GM21367 (cell line): ENCODE results near the gene C6orf132.
"Not testable (repeated sequence)": the region's sequence is repeated elsewhere in the genome, so short reads cannot be mapped to it uniquely, and the experiment has no call there.

Source experiments
- ATAC-seq: cut with Tn5 transposase; IDR thresholded peaks from one replicate; pipeline ENCODE4 v1.9.1; 2021; ENCODE audit not compliant: unreplicated experiment

The C6orf132 gene

GRCh38 chr6:42142118-42142835 is at the start of gene C6orf132:
Gene C6orf132, minus strand, starts transcription at chr6:42142620. Its CDS starts 176 bp downstream, at chr6:42142444.
- no peak for ATAC-seq

- no peak for ATAC-seq
Measured at GRCh38 chr6:42190554-42191183, 48.2 kb upstream of the C6orf132 start.

DNA sequence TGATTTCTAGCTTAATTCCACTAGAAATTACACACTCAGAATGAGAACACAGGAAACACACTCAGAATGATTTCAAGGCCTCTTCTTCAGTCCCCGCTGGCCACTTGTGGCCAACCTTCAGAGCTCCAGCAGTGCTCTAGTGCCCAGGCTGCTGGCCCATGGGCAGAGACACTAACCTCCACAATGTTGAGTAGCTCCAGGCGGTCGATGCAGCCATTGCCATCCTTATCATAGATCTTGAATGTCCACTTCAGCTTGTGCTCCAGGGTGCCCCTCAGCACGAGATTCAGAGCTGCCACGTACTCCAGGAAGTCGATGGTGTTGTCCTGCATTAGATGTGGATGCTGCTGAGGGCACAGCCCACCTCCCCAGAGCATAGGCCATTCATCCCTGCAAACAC is 46.0 kb upstream of the C6orf132 start:
- ATAC-seq, result no peak

DNA sequence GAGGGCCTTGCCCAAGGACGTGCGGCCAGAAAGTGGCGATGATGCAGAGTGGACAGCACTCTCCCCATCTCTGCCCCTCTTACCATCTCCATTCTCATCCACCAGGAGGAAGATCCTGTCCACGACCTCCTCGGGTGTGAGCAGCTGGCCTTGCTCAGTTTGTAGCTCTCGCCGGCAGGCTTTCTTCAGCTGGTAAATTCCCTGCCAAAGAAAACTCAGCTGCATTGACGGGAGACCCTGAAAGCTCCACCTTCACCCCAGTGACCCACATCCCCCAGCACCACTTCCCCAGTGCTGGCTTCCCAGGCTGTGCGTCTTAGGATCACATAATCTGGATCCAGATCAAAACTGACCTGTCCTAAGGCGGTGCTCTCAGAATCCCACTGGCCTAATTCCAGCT is 43.2 kb upstream of the C6orf132 start:
- ATAC-seq, result no peak

DNA sequence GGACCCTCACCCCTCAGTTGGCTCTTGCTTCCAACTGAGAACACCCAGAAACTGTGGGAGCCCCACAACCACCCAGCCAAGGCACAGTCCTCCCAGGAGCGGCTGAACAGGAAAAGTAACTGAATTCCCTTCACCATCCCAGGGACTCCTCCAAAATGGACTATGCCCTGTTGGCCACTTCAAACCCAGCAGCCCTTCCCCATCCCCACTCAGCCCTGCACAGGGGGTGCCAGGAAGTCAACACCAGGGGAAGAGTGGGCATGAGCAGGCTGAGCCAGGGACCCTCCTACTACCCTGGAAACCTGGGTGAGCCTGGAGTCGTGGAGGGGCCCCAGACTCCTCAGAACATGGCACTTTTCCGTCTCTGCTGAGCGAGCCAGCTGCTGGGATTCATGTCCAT is 42.1 kb upstream of the C6orf132 start:
- ATAC-seq, result no peak

DNA sequence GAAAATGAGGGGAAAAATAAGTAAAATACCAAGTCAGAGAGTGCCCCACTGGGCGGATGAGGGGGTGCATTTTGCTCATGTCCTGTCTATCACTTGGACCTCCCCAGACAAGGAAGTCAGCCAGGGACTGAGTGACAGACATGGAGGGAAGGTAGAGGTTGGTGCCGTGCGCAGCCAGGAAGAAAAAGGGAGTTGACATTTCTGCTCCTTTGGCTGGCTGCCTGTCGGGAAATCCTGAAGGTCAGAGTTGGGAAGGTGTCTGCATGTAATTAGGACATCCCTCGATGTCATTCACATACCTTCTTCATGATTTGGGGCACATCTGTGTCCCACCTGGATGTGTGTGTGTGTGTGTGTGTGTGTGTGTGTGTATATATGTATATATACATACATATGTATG is 39.7 kb upstream of the C6orf132 start:
- ATAC-seq, result no peak

DNA sequence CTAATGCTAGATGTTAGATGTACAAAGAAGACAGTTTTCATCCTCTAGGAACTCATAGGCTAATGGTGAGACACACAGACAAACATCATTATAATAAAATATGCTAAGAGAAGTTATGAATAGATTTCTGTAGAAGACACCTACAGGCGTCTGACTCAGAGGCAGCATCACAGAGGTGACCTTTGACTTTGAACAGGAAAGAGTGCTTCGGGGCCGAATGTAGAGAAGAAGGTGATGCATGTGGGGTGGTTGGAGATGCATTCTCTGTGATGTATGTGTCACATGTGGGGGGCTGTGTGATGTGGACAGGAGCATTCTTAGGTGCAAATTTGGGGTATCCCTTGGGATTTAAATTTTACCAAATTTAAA is 37.5 kb upstream of the C6orf132 start:
- no peak for ATAC-seq

DNA sequence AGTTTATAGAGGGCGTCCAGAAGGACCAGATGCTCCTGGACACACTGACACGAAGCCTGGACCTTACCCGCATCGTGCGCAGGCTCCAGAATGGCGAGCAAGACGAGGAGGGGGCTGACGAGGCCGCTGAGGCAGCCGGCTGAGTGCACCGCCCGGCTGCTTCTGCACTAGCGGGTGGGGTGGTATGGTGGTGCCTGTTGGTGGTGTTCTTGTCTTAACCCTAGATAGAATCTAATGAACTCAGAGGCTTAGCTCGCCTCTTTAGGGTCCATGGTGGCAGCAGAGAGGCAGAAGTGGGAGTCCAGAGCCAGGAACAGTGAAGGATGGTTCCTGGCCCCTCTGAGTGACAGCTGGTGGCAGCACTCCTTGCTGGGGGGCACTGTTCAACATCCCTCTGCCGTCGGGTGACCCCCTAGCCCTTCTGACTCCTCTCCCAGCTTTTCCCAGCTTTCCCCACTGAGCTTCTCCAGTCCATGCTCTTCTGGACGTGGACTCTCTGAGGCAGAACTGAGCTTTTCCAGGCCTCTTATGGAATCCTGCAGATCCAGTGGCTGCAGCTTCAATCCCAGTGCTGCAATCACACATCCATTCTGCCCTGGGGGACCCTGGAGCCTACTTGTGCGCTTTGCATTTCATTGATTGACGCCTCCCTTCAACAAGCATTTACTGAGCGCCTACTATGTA is 37.0 kb upstream of the C6orf132 start:
- no peak for ATAC-seq

- ATAC-seq, result no peak
Measured at GRCh38 chr6:42177514-42178364, 35.3 kb upstream of the C6orf132 start.

DNA sequence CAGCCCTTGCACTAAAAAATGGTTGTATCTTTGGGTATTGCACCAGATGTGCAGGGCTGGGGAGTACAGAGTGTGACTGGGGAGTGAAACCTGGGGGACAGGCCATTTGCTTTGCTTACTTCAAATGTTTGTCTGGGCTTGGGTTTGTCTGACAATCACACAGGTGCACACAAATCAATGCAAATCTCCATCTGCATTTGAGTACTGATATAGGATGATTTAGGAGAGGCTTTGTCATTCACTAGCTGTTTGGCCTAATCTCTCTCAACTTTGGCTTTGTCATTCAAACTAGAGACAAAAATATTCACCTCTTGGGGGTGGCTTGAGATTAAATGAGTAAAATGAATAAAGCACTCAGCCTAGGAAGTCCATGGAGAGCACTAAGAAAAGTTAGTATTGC is 34.6 kb upstream of the C6orf132 start:
- ATAC-seq, result no peak

- no peak for ATAC-seq
Measured at GRCh38 chr6:42175860-42176259, 33.4 kb upstream of the C6orf132 start.

GRCh38 chr6:42173101-42173500 is 30.7 kb upstream of the C6orf132 start, which contains the start of gene GUCA1A:
Gene GUCA1A, plus strand, starts transcription at chr6:42173364. Its CDS starts 250 bp downstream, at chr6:42173614.
- no peak for ATAC-seq

GRCh38 chr6:42171813-42172581 is 29.6 kb upstream of the C6orf132 start:
- ATAC-seq, result no peak

DNA sequence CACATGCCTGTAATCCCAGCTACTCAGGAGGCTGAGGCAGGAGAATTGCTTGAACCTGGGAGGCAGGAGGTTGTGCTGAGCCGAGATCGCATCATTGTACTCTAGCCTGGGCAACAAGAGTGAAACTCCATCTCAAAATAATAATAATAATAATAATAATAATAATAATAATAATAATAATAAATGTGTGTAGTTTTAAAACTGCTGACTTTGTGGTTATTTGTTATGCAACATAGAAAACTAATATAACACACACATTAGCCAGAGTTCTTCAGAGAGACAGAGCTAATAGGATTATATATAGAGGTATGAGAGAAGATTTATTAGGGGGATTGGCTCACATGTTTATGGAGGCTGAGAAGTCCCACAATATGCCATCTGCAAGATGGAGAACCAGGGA is 27.4 kb upstream of the C6orf132 start:
- ATAC-seq, result not testable (repeated sequence)

- ATAC-seq, result no peak
Measured at GRCh38 chr6:42168650-42169049, 26.2 kb upstream of the C6orf132 start.

- ATAC-seq, result no peak
Measured at GRCh38 chr6:42166444-42167141, 24.2 kb upstream of the C6orf132 start.

DNA sequence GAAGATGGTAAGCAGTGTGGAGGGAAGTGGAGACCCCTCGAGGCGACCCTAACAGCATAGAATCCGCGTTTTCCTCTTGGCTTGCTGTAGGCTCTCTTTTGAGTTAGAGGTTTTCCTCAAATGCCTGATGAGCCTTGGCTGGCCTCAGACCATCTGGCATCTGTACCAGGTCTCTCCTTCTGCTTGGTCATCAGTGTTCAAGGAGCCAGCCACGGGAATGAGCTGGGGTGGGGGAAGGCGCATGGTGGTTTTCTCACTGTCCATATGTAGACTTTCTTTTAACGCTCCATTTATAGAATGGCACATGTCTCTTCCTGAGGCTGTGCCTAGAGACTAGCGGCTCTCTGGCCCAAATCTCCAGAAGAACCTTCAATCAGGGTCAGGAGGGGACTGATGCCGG is 22.6 kb upstream of the C6orf132 start:
- ATAC-seq, result no peak

DNA sequence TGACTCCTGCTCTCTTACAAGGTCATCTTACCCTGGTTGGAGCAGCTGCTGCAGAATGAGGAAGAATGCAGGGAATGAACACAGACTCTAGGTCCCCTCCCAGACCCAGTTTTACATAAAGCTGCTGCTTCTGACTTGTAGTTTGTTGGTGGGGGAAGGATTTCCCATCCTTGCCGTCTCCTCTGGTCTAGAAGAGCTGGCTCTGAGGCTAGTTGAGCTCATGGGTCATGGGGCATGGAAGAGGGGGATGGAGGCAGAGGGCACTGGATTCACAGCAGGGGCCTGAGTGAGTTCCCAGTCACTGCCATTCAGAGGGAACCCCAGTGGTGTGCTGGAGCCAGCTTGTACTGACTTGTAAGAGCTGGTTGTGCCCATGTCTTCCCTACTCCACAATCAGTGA is 21.6 kb upstream of the C6orf132 start:
- ATAC-seq, result no peak

- ATAC-seq, result no peak
Measured at GRCh38 chr6:42162812-42163211, 20.4 kb upstream of the C6orf132 start.

DNA sequence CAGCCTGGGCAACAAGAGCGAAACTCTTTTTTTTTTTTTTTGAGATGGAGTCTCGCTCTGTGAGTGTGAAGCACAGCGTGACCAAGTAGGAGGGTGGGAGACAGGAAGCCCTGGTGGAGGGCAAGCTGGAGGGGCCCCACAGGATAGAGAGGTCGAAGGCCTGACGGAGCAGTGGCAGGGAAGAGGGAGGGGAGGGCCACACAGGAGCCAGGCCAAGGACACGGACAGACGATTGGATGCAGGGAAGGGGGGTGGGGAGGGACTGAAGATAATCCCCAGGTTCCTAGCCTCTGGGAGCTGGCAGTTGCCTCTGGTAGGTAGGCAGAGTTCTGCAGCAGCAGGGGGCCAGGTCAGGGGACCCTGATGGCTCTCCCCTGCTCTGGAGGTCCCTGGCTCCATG is 20.0 kb upstream of the C6orf132 start:
- ATAC-seq, result no peak
